NCI-H2081 (cell line): ENCODE data around the gene PARP14.
"Not testable (repeated sequence)": the region's sequence is repeated elsewhere in the genome, so short reads cannot be mapped to it uniquely, and the experiment has no call there.

Source experiments
- DNase-seq, 2 experiments: peaks; one replicate each; lab custom pipeline; 2025; lab: John Stamatoyannopoulos, UW

Gene PARP14, protein sequence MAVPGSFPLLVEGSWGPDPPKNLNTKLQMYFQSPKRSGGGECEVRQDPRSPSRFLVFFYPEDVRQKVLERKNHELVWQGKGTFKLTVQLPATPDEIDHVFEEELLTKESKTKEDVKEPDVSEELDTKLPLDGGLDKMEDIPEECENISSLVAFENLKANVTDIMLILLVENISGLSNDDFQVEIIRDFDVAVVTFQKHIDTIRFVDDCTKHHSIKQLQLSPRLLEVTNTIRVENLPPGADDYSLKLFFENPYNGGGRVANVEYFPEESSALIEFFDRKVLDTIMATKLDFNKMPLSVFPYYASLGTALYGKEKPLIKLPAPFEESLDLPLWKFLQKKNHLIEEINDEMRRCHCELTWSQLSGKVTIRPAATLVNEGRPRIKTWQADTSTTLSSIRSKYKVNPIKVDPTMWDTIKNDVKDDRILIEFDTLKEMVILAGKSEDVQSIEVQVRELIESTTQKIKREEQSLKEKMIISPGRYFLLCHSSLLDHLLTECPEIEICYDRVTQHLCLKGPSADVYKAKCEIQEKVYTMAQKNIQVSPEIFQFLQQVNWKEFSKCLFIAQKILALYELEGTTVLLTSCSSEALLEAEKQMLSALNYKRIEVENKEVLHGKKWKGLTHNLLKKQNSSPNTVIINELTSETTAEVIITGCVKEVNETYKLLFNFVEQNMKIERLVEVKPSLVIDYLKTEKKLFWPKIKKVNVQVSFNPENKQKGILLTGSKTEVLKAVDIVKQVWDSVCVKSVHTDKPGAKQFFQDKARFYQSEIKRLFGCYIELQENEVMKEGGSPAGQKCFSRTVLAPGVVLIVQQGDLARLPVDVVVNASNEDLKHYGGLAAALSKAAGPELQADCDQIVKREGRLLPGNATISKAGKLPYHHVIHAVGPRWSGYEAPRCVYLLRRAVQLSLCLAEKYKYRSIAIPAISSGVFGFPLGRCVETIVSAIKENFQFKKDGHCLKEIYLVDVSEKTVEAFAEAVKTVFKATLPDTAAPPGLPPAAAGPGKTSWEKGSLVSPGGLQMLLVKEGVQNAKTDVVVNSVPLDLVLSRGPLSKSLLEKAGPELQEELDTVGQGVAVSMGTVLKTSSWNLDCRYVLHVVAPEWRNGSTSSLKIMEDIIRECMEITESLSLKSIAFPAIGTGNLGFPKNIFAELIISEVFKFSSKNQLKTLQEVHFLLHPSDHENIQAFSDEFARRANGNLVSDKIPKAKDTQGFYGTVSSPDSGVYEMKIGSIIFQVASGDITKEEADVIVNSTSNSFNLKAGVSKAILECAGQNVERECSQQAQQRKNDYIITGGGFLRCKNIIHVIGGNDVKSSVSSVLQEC (N-terminal part only)

GRCh38 chr3:122680475-122681283 is at the start of gene PARP14:
PARP14 (plus strand) TSS chr3:122680839; CDS start chr3:122680884, 45 bp downstream.
- DNase-seq = peak; percentile 52 to 61

GRCh38 chr3:122635789-122636188 is 44.9 kb upstream of the PARP14 start:
- no peak for DNase-seq

DNA sequence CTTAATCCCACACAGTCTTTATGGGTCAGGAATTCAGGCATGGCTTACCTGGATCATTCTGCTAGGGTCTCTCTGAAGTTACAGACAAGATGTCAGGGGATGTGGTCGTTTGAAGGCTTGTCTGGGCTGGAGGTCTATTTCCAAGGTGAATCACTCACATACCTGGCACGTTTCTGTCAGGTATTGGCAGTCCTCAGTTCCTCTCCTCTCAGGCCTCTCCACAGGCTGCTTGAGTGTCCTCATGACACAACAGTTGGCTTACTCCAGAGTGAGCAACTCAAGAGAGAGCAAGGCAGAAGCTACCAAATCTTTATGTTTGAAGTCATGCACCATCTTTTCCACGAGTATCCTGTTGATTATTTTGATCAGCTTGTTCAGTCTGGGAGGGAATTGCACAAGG is 43.9 kb upstream of the PARP14 start:
- no peak for DNase-seq

DNA sequence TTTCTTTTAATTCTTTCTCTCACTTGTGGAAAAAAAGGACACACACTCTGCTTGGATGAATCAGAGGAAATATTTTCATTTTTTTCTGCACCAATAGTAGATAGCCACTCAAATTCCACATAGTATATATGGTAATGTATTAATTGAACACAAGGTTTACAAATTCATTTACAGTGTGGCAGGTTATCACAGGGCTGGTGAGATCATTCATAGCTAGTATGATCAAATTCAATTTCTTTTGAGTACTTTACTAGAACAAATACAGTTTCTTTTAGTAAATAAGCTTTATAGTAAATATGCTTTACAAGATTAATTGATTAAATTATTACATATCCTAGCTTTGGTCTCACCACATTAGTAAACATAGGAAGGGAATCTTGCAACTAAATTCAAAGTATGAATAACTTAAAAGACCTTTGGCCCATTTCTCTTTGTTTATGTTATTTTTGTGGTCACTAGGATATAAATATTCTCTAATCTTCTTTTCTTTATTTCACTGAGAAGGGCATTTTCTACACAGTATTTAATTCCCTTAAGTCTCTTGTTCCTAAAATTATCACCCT is 40.1 kb upstream of the PARP14 start:
- DNase-seq = no peak

DNA sequence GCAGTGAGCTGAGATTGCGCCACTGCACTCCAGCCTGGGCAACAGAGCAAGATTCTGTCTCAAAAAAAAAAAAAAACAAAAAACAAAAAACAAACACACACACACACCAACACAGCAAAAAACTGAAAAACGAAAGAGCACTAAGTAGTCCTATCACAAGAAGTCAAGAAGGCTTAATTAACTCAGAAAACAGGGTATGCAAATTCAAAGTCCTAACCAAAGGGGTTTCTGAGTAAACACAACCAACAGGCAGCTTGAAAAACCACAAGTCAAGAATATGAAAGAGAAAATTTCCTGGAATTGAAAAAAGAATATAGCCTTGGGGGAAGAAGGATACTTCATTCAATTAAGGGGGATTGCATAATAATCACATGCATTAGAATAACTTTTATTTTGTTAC is 37.7 kb upstream of the PARP14 start:
- no peak for DNase-seq

DNA sequence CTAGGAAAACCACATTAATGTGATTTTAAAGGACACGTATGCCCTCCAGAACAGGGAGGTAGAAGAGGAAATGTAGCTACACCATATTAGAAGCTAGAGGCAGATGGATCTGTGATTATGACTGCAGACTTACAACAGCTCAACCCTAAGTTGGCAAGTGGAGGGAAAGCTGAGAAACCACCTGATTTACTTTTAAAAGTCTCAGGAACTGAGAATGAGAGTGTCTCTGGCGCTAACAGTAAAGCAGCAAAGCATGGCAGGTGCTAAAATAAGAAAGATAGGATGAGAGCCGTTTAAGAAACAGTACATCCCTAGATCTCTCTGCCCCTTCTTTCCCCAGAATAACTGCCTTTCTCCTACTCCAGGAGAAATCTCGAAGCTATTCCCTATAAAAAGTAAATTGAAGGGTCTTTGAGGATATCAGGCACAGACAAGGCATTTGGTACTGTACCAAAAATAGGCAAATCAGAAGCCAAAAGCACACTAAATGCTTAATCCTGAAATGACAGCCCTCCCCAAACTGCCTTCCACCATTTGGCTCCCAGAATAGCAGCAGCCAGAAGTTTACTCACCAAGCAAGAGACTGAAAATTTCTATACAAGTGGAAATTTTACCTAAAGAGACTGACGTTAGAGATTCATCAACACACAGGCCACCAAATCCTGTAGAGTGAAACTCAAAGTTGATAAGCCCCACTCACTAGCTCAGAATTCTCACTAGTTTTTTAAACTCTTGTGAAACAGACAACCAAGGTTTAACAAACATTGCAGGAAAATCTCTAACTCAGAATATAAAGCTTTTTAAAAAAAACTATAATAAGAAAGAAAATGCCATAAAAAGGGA is 34.3 kb upstream of the PARP14 start:
- no peak for DNase-seq

GRCh38 chr3:122651233-122651907 is 29.3 kb upstream of the PARP14 start:
- not testable (repeated sequence) for DNase-seq

DNA sequence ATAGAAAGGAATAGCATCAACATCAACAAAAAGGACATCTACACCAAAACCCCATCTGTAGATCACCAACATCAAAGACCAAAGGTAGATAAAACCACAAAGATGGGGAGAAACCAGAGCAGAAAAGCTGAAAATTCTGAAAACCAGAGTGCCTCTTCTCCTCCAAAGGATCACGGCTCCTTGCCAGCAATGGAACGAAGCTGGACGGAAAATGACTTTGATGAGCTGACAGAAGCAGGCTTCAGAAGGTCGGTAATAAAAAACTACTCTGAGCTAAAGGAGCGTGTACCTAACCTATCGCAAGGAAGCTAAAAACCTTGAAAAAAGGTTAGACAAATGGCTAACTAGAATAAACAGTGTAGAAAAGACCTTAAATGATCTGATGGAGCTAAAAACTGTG is 28.7 kb upstream of the PARP14 start:
- DNase-seq = not testable (repeated sequence)

DNA sequence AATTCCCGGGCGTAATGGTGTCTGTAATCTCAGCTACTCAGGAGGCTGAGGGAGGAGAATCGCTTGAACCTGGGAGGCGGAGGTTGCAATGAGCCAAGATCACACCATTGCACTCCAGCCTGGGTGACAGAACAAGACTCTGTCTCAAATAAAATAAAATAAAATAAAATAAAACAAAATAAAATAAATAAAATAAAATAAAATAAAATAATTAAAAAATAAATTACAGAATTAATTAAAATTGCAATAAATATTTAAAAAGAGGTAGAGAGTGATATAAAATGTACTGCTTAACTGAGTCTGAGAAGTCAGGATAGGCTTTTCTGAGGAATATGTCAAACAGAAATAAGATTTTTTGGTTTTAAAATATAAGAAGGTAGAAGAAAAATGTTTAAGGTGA is 22.3 kb upstream of the PARP14 start:
- DNase-seq = not testable (repeated sequence)

DNA sequence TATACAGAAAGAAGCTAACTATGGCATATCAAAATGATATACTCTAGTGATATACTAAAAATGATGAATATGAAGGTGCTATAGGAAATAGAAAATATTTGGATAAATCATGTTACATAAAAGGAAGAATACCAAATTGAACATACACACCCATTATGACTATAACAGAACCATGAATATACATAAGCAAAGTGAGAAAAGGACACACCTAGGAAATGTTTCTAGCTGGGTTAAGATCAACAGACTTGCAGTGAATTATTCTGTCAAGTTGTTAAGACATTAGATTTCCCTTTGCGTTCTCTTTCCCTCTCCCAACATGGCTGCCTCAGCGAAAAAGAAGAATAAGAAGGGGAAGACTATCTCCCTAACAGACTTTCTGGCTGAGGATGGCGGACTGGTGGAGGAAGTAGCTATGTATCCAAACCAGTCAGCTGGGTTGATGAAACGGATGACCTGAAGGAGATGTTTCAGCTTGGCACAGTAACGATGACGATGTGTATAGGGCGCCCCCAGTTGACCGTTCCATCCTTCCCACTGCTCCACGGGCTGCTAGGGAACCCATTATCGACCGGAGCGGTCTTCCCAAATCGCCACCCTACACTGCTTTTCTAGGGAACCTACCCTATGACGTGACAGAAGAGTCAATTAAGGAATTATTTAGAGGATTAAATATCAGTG is 20.2 kb upstream of the PARP14 start:
- DNase-seq = no peak

GRCh38 chr3:122661633-122662032 is 19.0 kb upstream of the PARP14 start:
- DNase-seq = no peak

DNA sequence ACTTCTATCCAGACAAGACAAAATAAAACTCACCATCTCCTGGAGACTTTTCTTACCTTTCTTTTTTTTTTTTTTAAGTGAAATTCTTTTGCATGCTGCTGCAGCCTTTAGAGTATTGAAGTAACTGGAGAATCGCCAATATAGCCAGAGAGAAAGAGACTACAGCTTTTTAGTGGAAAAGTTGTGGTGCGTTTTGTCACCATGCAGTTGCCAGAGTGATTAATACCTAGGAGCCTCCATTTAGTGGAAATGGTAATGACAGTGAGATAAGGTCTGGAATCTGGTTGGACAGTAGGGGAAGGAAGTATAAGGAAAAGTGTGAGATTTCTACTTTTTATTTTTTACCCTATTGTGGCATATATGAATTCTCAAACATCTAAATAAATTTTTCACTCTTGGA is 18.1 kb upstream of the PARP14 start:
- no peak for DNase-seq

GRCh38 chr3:122665226-122665786 is 15.3 kb upstream of the PARP14 start:
- no peak for DNase-seq

DNA sequence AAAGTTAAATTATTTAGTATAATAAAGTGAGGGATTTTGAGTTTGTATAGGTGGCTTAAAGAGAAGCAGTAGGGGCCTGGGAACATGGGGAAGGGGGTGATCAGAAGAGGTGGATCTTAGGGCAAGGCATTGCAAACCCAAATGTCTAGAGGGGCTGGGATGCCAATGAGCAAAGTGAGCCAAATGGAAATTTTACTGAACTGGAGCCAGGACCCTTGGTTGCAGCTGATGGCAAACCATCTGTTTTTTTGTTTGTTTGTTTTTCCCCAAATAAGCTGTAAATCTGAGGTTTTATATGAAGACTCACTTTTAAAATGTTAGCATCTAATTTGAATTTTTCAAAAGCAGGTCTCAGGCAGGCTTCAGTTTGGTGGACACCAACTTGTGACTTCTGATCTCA is 14.8 kb upstream of the PARP14 start:
- DNase-seq = no peak

DNA sequence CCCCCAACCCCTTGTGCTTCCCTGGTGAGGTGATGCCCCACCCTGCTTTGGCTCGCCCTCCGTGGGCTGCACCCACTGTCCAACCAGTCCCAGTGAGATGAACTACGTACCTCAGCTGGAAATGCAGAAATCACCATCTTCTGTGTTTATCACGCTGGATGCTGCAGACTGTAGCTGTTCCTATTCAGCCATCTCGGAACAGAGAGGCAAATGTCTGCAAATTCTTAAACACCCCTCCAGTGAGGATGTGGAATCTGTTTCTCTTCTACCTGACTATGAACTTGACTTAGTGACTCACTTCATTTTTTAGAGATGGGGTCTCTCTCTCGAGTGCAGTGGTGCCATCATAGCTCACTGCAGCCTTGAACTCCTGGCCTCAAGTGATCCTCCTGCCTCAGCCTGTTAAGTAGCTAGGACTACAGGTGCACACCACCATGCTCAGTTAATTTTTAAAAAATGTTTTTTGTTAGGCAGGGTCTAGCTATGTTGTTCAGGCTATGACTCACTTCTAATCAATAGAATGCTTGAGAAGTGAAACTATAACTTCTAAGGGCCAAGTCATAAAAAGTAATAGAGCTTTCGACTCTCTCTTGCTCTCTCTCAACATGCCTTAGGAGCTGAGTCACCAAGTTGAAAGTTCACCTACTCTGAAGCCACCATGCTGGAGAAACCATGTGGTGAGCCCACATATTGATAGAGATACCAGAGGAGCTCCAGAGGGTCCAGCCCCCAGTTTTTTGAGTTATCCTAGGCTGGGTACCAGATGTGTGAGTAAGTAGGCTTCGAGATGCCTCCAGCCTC is 11.5 kb upstream of the PARP14 start:
- DNase-seq = no peak

GRCh38 chr3:122671553-122671952 is 9.1 kb upstream of the PARP14 start:
- no peak for DNase-seq

GRCh38 chr3:122674339-122674738 is 6.3 kb upstream of the PARP14 start:
- no peak for DNase-seq

DNA sequence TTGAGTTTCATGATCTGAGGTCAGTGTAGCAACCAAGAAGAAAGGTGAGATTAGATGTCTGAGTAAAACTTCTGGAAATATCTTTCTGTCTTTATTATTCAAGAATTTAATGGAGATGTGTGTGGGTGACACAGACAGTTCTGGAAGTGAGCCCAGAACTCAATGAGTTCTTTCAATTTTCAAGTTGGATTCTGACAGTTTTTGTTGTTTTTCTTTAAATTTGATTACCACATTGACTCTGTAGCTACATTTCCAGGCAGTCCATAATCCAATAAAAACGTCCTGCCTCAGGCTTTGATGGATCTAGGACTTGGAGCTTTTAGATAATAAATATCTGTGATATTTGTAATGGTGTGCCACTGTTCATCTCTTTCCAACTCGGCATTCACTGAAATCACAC is 3.9 kb upstream of the PARP14 start:
- DNase-seq = no peak
